ENCODE data around the gene RFNG.

DNA sequence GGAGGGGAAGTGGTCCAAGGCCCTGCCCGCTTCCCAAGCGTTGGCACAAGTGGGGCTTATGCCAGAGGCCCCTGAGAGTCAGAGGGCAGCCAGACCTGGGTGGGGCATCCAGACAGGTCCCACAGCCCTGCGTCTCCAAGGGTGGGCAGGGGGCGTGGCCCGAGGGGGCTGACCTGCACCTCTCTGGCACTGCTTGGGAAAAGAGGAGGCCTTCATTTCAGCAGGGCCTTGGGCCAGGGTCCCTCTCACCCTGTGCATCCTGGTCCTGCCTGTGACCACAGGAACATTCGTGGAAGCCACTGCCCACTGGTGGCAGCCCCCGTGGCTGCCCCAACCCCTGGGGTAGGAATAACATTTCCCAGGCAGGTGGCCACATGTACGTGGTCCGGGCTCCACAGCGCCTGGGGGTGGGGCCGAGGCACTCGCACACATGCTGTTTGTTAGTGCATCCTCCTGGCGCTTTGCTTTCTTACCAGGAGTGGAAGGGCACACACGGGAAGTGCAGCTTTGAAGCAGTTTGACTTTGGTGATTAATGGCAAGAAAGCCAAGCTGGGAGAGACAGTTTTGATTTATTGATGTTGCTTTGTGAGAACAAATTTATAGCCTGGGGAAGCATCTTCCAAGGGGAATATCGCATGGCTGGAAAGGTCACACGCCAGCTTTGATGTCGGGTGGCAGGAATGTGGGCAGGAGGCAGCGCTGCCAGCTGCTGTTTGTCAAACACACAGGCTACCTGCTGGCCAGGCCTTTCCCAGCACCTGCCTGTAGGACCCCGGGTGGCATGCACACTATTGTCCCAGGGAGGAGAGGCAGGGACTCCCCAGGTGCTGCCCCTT is 33.2 kb downstream of the RFNG start:
- TF ChIP-seq CTCF (IDR thresholded peaks at IDR 0.05; ENCODE audit: insufficient read depth, low read depth, low read length): no peak
- no peak for TF ChIP-seq EZH2 (IDR thresholded peaks at IDR 0.05; ENCODE audit: insufficient read depth, low read length)
